Nephron (organoid): ENCODE results near the gene AFMID.
"Not testable (repeated sequence)": the region's sequence is repeated elsewhere in the genome, so short reads cannot be mapped to it uniquely, and the experiment has no call there.

Source experiments
- H3K27ac Mint-ChIP-seq, 3 experiments: 2 replicates each; pipeline ENCODE4 v1.8.0; 2020; ENCODE audit warnings: mixed read lengths in 3 of 3, mild to moderate bottlenecking in 2 of 3, moderate library complexity in 1 of 3
- H3K27me3 Mint-ChIP-seq: 2 replicates; pipeline ENCODE4 v1.8.0; 2021; ENCODE audit warnings: low read depth, mild to moderate bottlenecking, moderate library complexity, mixed read lengths
- H3K36me3 Mint-ChIP-seq: 2 replicates; pipeline ENCODE4 v1.8.0; 2020; ENCODE audit warnings: low read depth, mixed read lengths
- H3K4me1 Mint-ChIP-seq: 2 replicates; pipeline ENCODE4 v1.8.0; 2020; ENCODE audit warnings: mixed read lengths
- H3K4me3 Mint-ChIP-seq, 3 experiments: 2 replicates each; pipeline ENCODE4 v1.8.0; 2020; ENCODE audit warnings: mild to moderate bottlenecking in 3 of 3, mixed read lengths in 3 of 3, moderate library complexity in 2 of 3
- H3K9me3 Mint-ChIP-seq: 2 replicates; pipeline ENCODE4 v1.8.0; 2020; ENCODE audit warnings: mixed read lengths
- CTCF ChIP-seq, 3 experiments: fragments of 200-600 bp; sonication (generic); IDR thresholded peaks; one replicate each; pipeline ENCODE4 v1.5.0; 2021; ENCODE audit warnings: antibody characterized with exemption in 3 of 3; ENCODE audit not compliant: unreplicated experiment in 3 of 3

The AFMID gene

GRCh38 chr17:78166416-78166815 is 20.7 kb upstream of the AFMID start:
- peaks cover 4% of the 10 kb centered on the region for H3K27me3 Mint-ChIP-seq
- H3K27ac Mint-ChIP-seq, result no peak overlapping the region
- H3K4me3 Mint-ChIP-seq, result peak overlapping the region in 1 of 3 experiments; percentile 15
- no peak for TF ChIP-seq CTCF (IDR thresholded peaks at IDR 0.05; ENCODE audit: unreplicated experiment in 3 of 3)
- no peaks in the 10 kb centered on the region for H3K4me1 Mint-ChIP-seq
- H3K36me3 Mint-ChIP-seq, result no peaks in the 10 kb centered on the region
- H3K9me3 Mint-ChIP-seq, result no peaks in the 10 kb centered on the region

GRCh38 chr17:78168242-78168902 is 18.8 kb upstream of the AFMID start, which contains the start of gene SYNGR2:
Gene SYNGR2, plus strand, starts transcription at chr17:78168581. Its CDS starts 36 bp downstream, at chr17:78168617.
- Mint-ChIP-seq H3K27ac (no peak within 1 kb of the TSS), H3K4me1 (peaks cover 16% of the 10 kb centered on the region), H3K9me3 (no peaks in the 10 kb centered on the region), H3K27me3 (peaks cover 10% of the 10 kb centered on the region), H3K36me3 (no peaks in the 10 kb centered on the region), H3K4me3 (peak within 1 kb of the TSS; percentile 79 to 82 (median 81))
- no peak for TF ChIP-seq CTCF (IDR thresholded peaks at IDR 0.05; ENCODE audit: unreplicated experiment in 3 of 3)

GRCh38 chr17:78168903-78169793 is 18.0 kb upstream of the AFMID start:
- no peak for TF ChIP-seq CTCF (IDR thresholded peaks at IDR 0.05; ENCODE audit: unreplicated experiment in 3 of 3)
- peak overlapping the region; percentile 71 to 82 (median 79) for H3K4me3 Mint-ChIP-seq
- H3K27ac Mint-ChIP-seq, result no peak overlapping the region
- peaks cover 6% of the 10 kb centered on the region for H3K36me3 Mint-ChIP-seq
- H3K9me3 Mint-ChIP-seq, result no peaks in the 10 kb centered on the region
- H3K27me3 Mint-ChIP-seq, result peaks cover 10% of the 10 kb centered on the region
- H3K4me1 Mint-ChIP-seq, result peaks cover 23% of the 10 kb centered on the region

GRCh38 chr17:78170692-78171590 is 16.2 kb upstream of the AFMID start:
- peak overlapping the region in 1 of 3 experiments; percentile 34 for H3K27ac Mint-ChIP-seq
- peak overlapping the region; percentile 64 to 85 (median 73) for H3K4me3 Mint-ChIP-seq
- H3K9me3 Mint-ChIP-seq, result no peaks in the 10 kb centered on the region
- H3K27me3 Mint-ChIP-seq, result peaks cover 10% of the 10 kb centered on the region
- peaks cover 6% of the 10 kb centered on the region for H3K36me3 Mint-ChIP-seq
- H3K4me1 Mint-ChIP-seq, result peaks cover 35% of the 10 kb centered on the region
- no peak for TF ChIP-seq CTCF (IDR thresholded peaks at IDR 0.05; ENCODE audit: unreplicated experiment in 3 of 3)

GRCh38 chr17:78171591-78172248 is 15.4 kb upstream of the AFMID start:
- H3K27me3 Mint-ChIP-seq, result peaks cover 10% of the 10 kb centered on the region

More at GRCh38 chr17:78171591-78172248, 15.4 kb upstream of the AFMID start:
- Mint-ChIP-seq H3K4me3 (peak overlapping the region; percentile 19 to 74 (median 40)), H3K4me1 (peaks cover 38% of the 10 kb centered on the region)
- H3K9me3 Mint-ChIP-seq, H3K27ac Mint-ChIP-seq, H3K36me3 Mint-ChIP-seq: not testable (repeated sequence)
